ENCODE results near the gene SLC17A9.

The SLC17A9 gene

DNA sequence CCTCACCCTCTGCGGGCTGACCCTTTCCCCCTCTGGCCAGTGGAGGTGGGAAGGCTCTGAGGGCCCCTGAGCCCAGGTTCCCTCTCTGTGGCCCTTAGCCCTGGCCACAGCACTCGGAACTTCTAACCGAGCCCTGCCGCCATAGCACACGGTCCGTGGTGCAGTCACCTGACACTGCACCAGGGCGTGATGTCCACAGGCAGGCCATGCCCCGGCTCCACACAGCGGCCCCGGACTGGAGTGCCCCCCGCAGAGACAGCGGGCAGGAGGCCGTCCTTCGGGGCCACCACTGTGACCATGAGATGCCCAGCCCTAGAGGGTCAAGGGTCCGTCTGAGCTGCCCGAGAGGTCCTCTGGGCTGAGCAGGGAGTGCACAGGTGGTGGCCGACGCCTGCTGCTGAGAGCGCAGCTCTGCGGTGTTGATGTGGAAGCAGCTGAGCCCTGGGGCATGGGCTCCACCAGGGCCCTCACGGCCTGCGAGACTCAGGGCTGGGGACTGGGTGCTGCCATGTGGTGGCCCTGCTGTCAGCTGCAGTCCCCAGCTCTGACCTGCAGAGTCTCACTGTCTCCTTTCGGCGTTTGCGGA lies 65.4 kb downstream of the SLC17A9 start:
- DNase-seq (ENCODE audit: low read depth): no peak
